Retinal pigment epithelial cell (primary cell): ENCODE measurements around the gene HAGHL.
"Not testable (repeated sequence)": the region's sequence is repeated elsewhere in the genome, so short reads cannot be mapped to it uniquely, and the experiment has no call there.

Experiments used
- DNase-seq: peaks from one replicate; pipeline ENCODE4 v3.0.0-alpha.2; 2010; ENCODE audit warnings: low read depth
- H3K4me3 ChIP-seq: 2 replicates; pipeline ENCODE4 v1.5.1; 2011; ENCODE audit warnings: mild to moderate bottlenecking, low read length, control low read depth, moderate library complexity
- CTCF ChIP-seq: conservative IDR thresholded peaks from 2 replicates; pipeline ENCODE4 v1.5.1; 2011; ENCODE audit warnings: low read depth, low read length, control low read depth, inconsistent platforms

The HAGHL gene

GRCh38 chr16:751152-752006, 24.5 kb downstream of the HAGHL start:
- no peak for DNase-seq
- H3K4me3 ChIP-seq = no peak overlapping the region
- TF ChIP-seq CTCF = no peak

- DNase-seq = no peak
- no peak overlapping the region for H3K4me3 ChIP-seq
- TF ChIP-seq CTCF = no peak
These were observed 25.1 kb downstream of the HAGHL start for GRCh38 chr16:752007-752312.

- not testable (repeated sequence) for DNase-seq, H3K4me3 ChIP-seq
These were observed 27.3 kb downstream of the HAGHL start for GRCh38 chr16:754121-754607.

- no peak for TF ChIP-seq CTCF
- no peak overlapping the region for H3K4me3 ChIP-seq
- DNase-seq = no peak
These were observed 27.8 kb downstream of the HAGHL start for GRCh38 chr16:754656-755055.

- DNase-seq = no peak
These were observed 29.5 kb downstream of the HAGHL start for GRCh38 chr16:756428-756827.

GRCh38 chr16:759110-759910, 32.4 kb downstream of the HAGHL start:
- DNase-seq = no peak
- no peak for TF ChIP-seq CTCF
- no peak overlapping the region for H3K4me3 ChIP-seq

More at GRCh38 chr16:756428-756827, 29.5 kb downstream of the HAGHL start:
- no peak overlapping the region for H3K4me3 ChIP-seq
- no peak for TF ChIP-seq CTCF

GRCh38 chr16:760065-760464, 33.2 kb downstream of the HAGHL start:
- DNase-seq = no peak
- H3K4me3 ChIP-seq = no peak overlapping the region
- no peak for TF ChIP-seq CTCF
